ENCODE results near the gene NOL6.

DNA sequence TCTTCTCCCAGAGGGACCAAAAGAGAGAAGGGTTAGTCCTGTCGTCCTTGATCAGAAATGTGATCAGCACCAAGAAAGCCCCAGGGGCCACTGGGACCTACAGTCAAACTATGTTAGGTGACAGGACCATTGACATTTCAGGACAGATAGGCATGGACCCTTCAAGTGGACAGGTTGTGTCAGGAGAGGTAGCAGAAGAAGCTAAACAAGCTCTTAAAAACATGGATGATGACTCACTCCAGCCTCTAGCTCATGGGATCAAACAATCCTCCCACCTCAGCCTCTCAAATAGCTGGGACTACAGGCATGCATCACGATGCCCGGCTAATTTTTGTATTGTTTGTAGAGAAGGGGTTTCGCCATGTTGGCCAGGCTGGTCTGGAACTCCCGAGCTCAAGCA lies 24.0 kb downstream of the NOL6 start:
- TF ChIP-seq CHD2 (IDR thresholded peaks at IDR 0.05; ENCODE audit: low read length, partially characterized antibody) (no peak), CTCF (IDR thresholded peaks at IDR 0.05) (no peak), POLR2A (IDR thresholded peaks at IDR 0.05; ENCODE audit: low read length) (no peak), SMC3 (IDR thresholded peaks at IDR 0.05) (no peak), BCL3 (IDR thresholded peaks at IDR 0.05) (no peak), EP300 (IDR thresholded peaks at IDR 0.05) (no peak), USF2 (IDR thresholded peaks at IDR 0.05) (no peak), RAD21 (conservative IDR thresholded peaks at IDR 0.05 in 1 of 2, IDR thresholded peaks at IDR 0.05 in 1 of 2) (no peak), KDM5A (IDR thresholded peaks at IDR 0.05) (no peak), CHD4 (IDR thresholded peaks at IDR 0.05; ENCODE audit: borderline replicate concordance) (no peak), PBX3 (IDR thresholded peaks at IDR 0.05) (no peak), EHMT2 (IDR thresholded peaks at IDR 0.05; ENCODE audit: low read depth) (no peak), KDM1A (IDR thresholded peaks at IDR 0.05; ENCODE audit: low read depth) (no peak)
- TF ChIP-seq, protein P1, sequence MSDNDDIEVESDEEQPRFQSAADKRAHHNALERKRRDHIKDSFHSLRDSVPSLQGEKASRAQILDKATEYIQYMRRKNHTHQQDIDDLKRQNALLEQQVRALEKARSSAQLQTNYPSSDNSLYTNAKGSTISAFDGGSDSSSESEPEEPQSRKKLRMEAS (IDR thresholded peaks at IDR 0.05) = no peak
